Measurements from ENCODE around the gene ELOVL5.

ELOVL5 gene

GRCh38 chr6:53263917-53264316, 84.8 kb downstream of the ELOVL5 start:
- Mint-ChIP-seq H3K9me3 (no peaks in the 10 kb centered on the region), H3K4me1 (peaks cover 12% of the 10 kb centered on the region), H3K4me3 (no peak overlapping the region), H3K27ac (peak overlapping the region; percentile 8), H3K36me3 (peaks cover 97% of the 10 kb centered on the region)
- DNase-seq (ENCODE audit: low spot score in 2 of 2) (no peak), ATAC-seq (no peak)

GRCh38 chr6:53259860-53260580, 88.7 kb downstream of the ELOVL5 start:
- Mint-ChIP-seq H3K36me3 (peaks cover 68% of the 10 kb centered on the region), H3K9me3 (no peaks in the 10 kb centered on the region), H3K27ac (no peak overlapping the region), H3K4me1 (peaks cover 12% of the 10 kb centered on the region), H3K4me3 (no peak overlapping the region)
- no peak for ATAC-seq
- no peak for DNase-seq (ENCODE audit: low spot score in 2 of 2)

GRCh38 chr6:53258774-53259155, 90.0 kb downstream of the ELOVL5 start:
- ATAC-seq, result no peak
- no peak for DNase-seq (ENCODE audit: low spot score in 2 of 2)
- Mint-ChIP-seq H3K36me3 (peaks cover 56% of the 10 kb centered on the region), H3K4me1 (peaks cover 1% of the 10 kb centered on the region), H3K27ac (peak overlapping the region; percentile 24), H3K4me3 (no peak overlapping the region), H3K9me3 (no peaks in the 10 kb centered on the region)

DNA sequence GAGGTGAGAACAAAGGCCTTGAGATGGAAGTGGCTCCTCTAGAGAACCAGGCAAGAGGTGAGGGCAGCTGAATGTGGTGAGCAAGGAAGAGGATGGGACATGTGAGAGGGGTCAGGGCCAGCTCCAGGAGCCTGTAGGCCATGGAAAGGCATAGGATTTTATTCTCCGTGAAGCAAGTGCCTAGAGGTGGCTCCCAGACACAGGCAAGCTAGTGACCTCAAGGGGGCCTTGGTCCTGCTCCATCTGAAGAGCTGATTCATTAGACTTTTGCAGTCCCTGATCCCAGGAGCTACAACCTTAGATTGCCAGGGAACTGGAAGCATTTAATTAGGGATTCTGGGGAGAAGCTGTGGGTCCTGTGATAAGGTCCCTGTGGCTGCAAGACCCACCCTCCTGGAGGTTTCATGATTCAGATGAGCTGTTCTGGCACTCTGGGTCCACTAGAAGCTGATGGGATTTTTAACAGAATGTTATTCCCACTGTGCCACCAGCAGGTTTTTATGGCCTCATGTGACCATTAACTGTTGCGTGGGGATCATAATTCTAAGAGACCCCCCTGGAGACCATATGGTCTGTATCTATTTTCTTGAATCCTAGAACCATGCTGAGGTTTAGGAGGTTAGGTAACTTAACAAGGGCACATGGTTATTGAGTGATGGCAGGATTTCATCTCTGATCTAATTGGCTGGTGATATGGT, 90.5 kb downstream of the ELOVL5 start:
- Mint-ChIP-seq H3K4me1 (no peaks in the 10 kb centered on the region), H3K4me3 (no peak overlapping the region), H3K36me3 (peaks cover 50% of the 10 kb centered on the region), H3K9me3 (no peaks in the 10 kb centered on the region), H3K27ac (peak overlapping the region; percentile 24)
- no peak for DNase-seq (ENCODE audit: low spot score in 2 of 2)
- no peak for ATAC-seq

DNA sequence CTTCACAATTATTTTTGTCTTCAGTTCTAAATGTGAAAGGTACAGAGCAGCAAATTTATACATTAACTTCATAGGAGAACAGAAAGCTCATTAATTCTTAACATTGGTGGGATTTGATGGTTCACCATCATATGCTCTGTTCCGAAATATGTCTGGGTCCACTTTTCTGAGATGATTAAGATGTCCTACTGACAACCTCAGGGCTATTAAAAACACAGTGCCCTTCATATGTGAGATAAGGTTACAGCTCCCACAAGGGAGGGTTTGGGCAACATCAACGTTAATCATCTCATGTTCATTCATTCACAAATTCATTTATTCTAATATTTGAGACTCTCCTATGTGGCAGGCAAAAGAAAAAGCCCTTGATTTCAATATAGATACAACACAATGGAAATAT, 91.2 kb downstream of the ELOVL5 start:
- DNase-seq (ENCODE audit: low spot score in 2 of 2) (no peak), ATAC-seq (no peak)
- no peaks in the 10 kb centered on the region for H3K9me3 Mint-ChIP-seq
- peak overlapping the region; percentile 24 for H3K27ac Mint-ChIP-seq
- H3K4me3 Mint-ChIP-seq, result no peak overlapping the region
- H3K36me3 Mint-ChIP-seq, result peaks cover 44% of the 10 kb centered on the region
- no peaks in the 10 kb centered on the region for H3K4me1 Mint-ChIP-seq

- Mint-ChIP-seq H3K36me3 (peaks cover 38% of the 10 kb centered on the region), H3K4me3 (no peak overlapping the region), H3K4me1 (no peaks in the 10 kb centered on the region), H3K27ac (peak overlapping the region; percentile 41), H3K9me3 (no peaks in the 10 kb centered on the region)
- ATAC-seq (no peak), DNase-seq (ENCODE audit: low spot score in 2 of 2) (no peak)
These were observed 91.7 kb downstream of the ELOVL5 start for GRCh38 chr6:53257001-53257400.

DNA sequence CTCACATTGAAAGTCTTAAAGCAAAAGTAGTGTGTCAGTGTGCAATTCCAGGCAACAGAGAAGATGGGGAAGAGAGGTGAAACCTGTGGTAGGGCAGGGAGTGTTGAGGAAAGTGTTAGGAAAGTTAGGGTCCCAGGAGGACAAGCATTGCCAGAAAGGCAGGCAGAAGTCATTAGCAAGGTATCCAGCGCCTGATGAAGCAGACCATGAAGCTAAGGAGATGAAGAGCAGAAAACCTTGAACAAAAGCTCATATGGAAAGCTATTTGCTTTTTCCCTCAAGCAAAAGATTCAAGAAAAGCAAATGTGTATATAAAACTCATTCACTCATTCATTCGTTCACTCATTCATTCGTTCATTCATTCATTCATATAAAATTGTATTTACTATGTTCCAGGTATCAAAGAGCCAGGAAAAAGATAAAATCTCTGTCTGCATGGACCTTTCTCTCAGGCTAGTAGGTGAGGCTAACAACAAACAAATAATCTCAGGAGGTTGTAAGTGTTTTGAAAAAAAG, 96.5 kb downstream of the ELOVL5 start:
- Mint-ChIP-seq H3K27ac (no peak overlapping the region), H3K4me1 (no peaks in the 10 kb centered on the region), H3K4me3 (no peak overlapping the region), H3K9me3 (no peaks in the 10 kb centered on the region), H3K36me3 (peaks cover 10% of the 10 kb centered on the region)
- DNase-seq (ENCODE audit: low spot score in 2 of 2) (no peak), ATAC-seq (no peak)

GRCh38 chr6:53251033-53251672, 97.6 kb downstream of the ELOVL5 start:
- H3K9me3 Mint-ChIP-seq, result no peaks in the 10 kb centered on the region
- ATAC-seq, result no peak
- H3K27ac Mint-ChIP-seq, result no peak overlapping the region
- peaks cover 4% of the 10 kb centered on the region for H3K36me3 Mint-ChIP-seq
- no peak for DNase-seq (ENCODE audit: low spot score in 2 of 2)
- no peaks in the 10 kb centered on the region for H3K4me1 Mint-ChIP-seq
- no peak overlapping the region for H3K4me3 Mint-ChIP-seq

GRCh38 chr6:53250176-53251032, 98.3 kb downstream of the ELOVL5 start:
- Mint-ChIP-seq H3K9me3 (no peaks in the 10 kb centered on the region), H3K4me3 (no peak overlapping the region), H3K4me1 (no peaks in the 10 kb centered on the region), H3K27ac (no peak overlapping the region), H3K36me3 (no peaks in the 10 kb centered on the region)
- ATAC-seq (peak; percentile 72), DNase-seq (ENCODE audit: low spot score in 2 of 2) (no peak)

GRCh38 chr6:53246924-53247323, 101.8 kb downstream of the ELOVL5 start:
- no peak overlapping the region for H3K4me3 Mint-ChIP-seq
- no peaks in the 10 kb centered on the region for H3K9me3 Mint-ChIP-seq
- no peaks in the 10 kb centered on the region for H3K36me3 Mint-ChIP-seq
- no peak for ATAC-seq
- no peak for DNase-seq (ENCODE audit: low spot score in 2 of 2)
- no peaks in the 10 kb centered on the region for H3K4me1 Mint-ChIP-seq
- no peak overlapping the region for H3K27ac Mint-ChIP-seq

- Mint-ChIP-seq H3K36me3 (no peaks in the 10 kb centered on the region), H3K4me3 (no peak overlapping the region), H3K9me3 (no peaks in the 10 kb centered on the region), H3K27ac (no peak overlapping the region), H3K4me1 (peaks cover 14% of the 10 kb centered on the region)
- DNase-seq (ENCODE audit: low spot score in 2 of 2), result no peak
- ATAC-seq, result peak; percentile 73
These were observed 103.8 kb downstream of the ELOVL5 start for GRCh38 chr6:53244958-53245357.

DNA sequence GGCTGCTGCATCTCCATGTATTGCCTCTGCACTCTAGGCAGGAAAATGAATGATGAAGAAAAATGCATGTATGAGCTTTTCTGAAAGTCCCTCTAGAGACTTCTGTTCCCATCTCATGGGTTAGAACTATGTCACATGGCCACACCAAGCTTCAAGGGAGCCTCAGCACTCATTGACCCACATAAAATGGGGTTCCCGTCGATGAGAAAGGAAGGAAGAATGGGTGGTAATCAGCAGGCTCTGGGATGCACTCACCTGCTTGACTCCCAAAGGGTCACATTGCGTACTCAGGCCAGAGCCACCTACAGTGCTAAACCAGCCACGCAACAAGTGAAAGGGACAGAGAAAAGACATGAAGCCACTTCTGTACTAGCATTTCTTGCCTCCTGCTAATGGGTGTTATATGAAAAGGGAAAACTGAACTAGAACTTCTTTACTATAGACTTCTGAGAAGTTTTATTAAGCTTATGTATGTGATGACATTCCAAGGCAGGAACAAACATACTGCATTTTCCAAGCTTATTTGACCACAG, 104.3 kb downstream of the ELOVL5 start:
- Mint-ChIP-seq H3K36me3 (no peaks in the 10 kb centered on the region), H3K27ac (no peak overlapping the region), H3K9me3 (no peaks in the 10 kb centered on the region), H3K4me1 (peaks cover 19% of the 10 kb centered on the region), H3K4me3 (no peak overlapping the region)
- ATAC-seq (no peak), DNase-seq (ENCODE audit: low spot score in 2 of 2) (no peak)

- DNase-seq (ENCODE audit: low spot score in 2 of 2), result no peak
- Mint-ChIP-seq H3K4me3 (no peak overlapping the region), H3K4me1 (peaks cover 27% of the 10 kb centered on the region)
These were observed 106.8 kb downstream of the ELOVL5 start for GRCh38 chr6:53241938-53242337.

GRCh38 chr6:53240761-53241160, 108.0 kb downstream of the ELOVL5 start:
- Mint-ChIP-seq H3K27ac (peak overlapping the region; percentile 44), H3K9me3 (no peaks in the 10 kb centered on the region), H3K4me1 (peaks cover 39% of the 10 kb centered on the region), H3K36me3 (no peaks in the 10 kb centered on the region), H3K4me3 (no peak overlapping the region)
- peak; percentile 45 for ATAC-seq
- DNase-seq (ENCODE audit: low spot score in 2 of 2), result no peak

More at GRCh38 chr6:53241938-53242337, 106.8 kb downstream of the ELOVL5 start:
- no peaks in the 10 kb centered on the region for H3K9me3 Mint-ChIP-seq
- no peak for ATAC-seq
- no peak overlapping the region for H3K27ac Mint-ChIP-seq
- no peaks in the 10 kb centered on the region for H3K36me3 Mint-ChIP-seq

DNA sequence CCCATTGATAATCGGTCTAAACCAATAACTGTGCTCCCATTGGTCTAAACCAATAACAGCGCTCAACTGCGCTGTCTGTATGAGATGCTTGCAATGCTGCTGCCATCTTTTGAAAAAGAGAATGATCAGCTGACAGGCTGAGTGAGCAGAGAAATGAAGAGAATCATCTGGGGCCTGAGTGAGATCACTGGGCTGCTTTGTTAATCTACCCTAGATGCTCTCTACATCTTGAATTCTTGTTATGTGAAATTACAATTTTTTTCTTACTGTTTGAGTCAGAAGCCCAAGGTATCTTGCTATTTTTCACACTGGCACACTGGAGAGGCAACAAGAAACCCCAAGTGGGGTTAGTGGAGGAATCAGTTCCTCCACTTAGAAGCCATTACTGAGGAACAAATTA, 108.6 kb downstream of the ELOVL5 start:
- no peak overlapping the region for H3K4me3 Mint-ChIP-seq
- DNase-seq (ENCODE audit: low spot score in 2 of 2) (no peak), ATAC-seq (peak; percentile 69)
- H3K27ac Mint-ChIP-seq, result peak overlapping the region; percentile 44
- H3K36me3 Mint-ChIP-seq, result no peaks in the 10 kb centered on the region
- peaks cover 43% of the 10 kb centered on the region for H3K4me1 Mint-ChIP-seq
- no peaks in the 10 kb centered on the region for H3K9me3 Mint-ChIP-seq

Data from stimulated activated effector memory CD8-positive, alpha-beta T cell treated with anti-CD3 and anti-CD28 coated beads, Interleukin-12 subunit alpha, Interleukin-12 subunit beta, amount 100 ng/mL, for 72 hours (primary cell).